ENCODE measurements around the gene CEACAM6. TPM values are rescaled to one million over a fixed set of nuclear protein-coding genes. Genes with fewer than 3 reads are reported as not detected.
"Not testable (repeated sequence)": the region's sequence is repeated elsewhere in the genome, so short reads cannot be mapped to it uniquely, and the experiment has no call there.

CEACAM6 gene
- total RNA-seq, 4 donors from 2014 or later, result not detected

- Histone ChIP-seq H3K27me3 (peaks cover 0 to 43% of the 10 kb centered on the region in 2 donors), H3K27ac (no peak overlapping the region), H3K4me1 (peaks cover 0 to 9% (median 4%) of the 10 kb centered on the region in 4 donors), H3K4me3 (no peak overlapping the region), H3K9me3 (no peaks in the 10 kb centered on the region), H3K36me3 (no peaks in the 10 kb centered on the region)
- no peak for DNase-seq (ENCODE audit: low spot score in 2 of 2)
- TF ChIP-seq POLR2A (IDR thresholded peaks at IDR 0.05), result no peak
- TF ChIP-seq CTCF (IDR thresholded peaks at IDR 0.05), result no peak
- no peak for TF ChIP-seq EP300 (IDR thresholded peaks at IDR 0.05)
- WGBS, 2 donors, result 60 to 62% methylated on average over 5 of the region's 5 CpGs
Observed at GRCh38 chr19:41783612-41784011, 28.3 kb downstream of the CEACAM6 start.

GRCh38 chr19:41784312-41784711, 29.0 kb downstream of the CEACAM6 start:
- peaks cover 0 to 9% (median 4%) of the 10 kb centered on the region in 4 donors for H3K4me1 ChIP-seq
- H3K27ac ChIP-seq, result no peak overlapping the region
- no peak for TF ChIP-seq EP300 (IDR thresholded peaks at IDR 0.05)
- TF ChIP-seq POLR2A (IDR thresholded peaks at IDR 0.05), result no peak
- TF ChIP-seq CTCF (IDR thresholded peaks at IDR 0.05), result no peak
- peaks cover 0 to 43% of the 10 kb centered on the region in 2 donors for H3K27me3 ChIP-seq
- WGBS, 2 donors, result 61 to 62% methylated on average over 3 of the region's 3 CpGs
- no peak overlapping the region for H3K4me3 ChIP-seq
- DNase-seq (ENCODE audit: low spot score in 2 of 2), result no peak
- no peaks in the 10 kb centered on the region for H3K9me3 ChIP-seq
- H3K36me3 ChIP-seq, result no peaks in the 10 kb centered on the region

GRCh38 chr19:41784743-41785142, 29.4 kb downstream of the CEACAM6 start:
- Histone ChIP-seq H3K27ac (no peak overlapping the region), H3K4me3 (no peak overlapping the region), H3K9me3 (no peaks in the 10 kb centered on the region), H3K27me3 (peaks cover 0 to 43% of the 10 kb centered on the region in 2 donors), H3K36me3 (no peaks in the 10 kb centered on the region), H3K4me1 (peaks cover 0 to 9% (median 4%) of the 10 kb centered on the region in 4 donors)
- TF ChIP-seq POLR2A (IDR thresholded peaks at IDR 0.05) (no peak), EP300 (IDR thresholded peaks at IDR 0.05) (no peak), CTCF (IDR thresholded peaks at IDR 0.05) (no peak)
- DNase-seq (ENCODE audit: low spot score in 2 of 2), result no peak
- WGBS, 2 donors, result 51% methylated on average over 4 of the region's 4 CpGs

GRCh38 chr19:41785653-41786052, 30.3 kb downstream of the CEACAM6 start:
- Histone ChIP-seq H3K27ac (no peak overlapping the region), H3K9me3 (no peaks in the 10 kb centered on the region), H3K4me1 (peaks cover 0 to 9% (median 4%) of the 10 kb centered on the region in 4 donors), H3K36me3 (no peaks in the 10 kb centered on the region), H3K27me3 (peaks cover 0 to 43% of the 10 kb centered on the region in 2 donors), H3K4me3 (no peak overlapping the region)
- TF ChIP-seq CTCF (IDR thresholded peaks at IDR 0.05), result peak; percentile 43 to 72 (median 58)
- no peak for TF ChIP-seq EP300 (IDR thresholded peaks at IDR 0.05)
- TF ChIP-seq POLR2A (IDR thresholded peaks at IDR 0.05), result no peak
- peak in 1 of 2 donors; percentile 18 for DNase-seq (ENCODE audit: low spot score in 2 of 2)
- 2 to 3% methylated on average over 10 of the region's 10 CpGs for WGBS, 2 donors

GRCh38 chr19:41787055-41787454, 31.7 kb downstream of the CEACAM6 start:
- no peak for TF ChIP-seq POLR2A (IDR thresholded peaks at IDR 0.05)
- TF ChIP-seq EP300 (IDR thresholded peaks at IDR 0.05), result no peak
- TF ChIP-seq CTCF (IDR thresholded peaks at IDR 0.05), result no peak
- Histone ChIP-seq H3K27me3 (peaks cover 0 to 43% of the 10 kb centered on the region in 2 donors), H3K4me1 (peaks cover 0 to 9% (median 4%) of the 10 kb centered on the region in 4 donors), H3K9me3 (no peaks in the 10 kb centered on the region), H3K4me3 (no peak overlapping the region), H3K36me3 (no peaks in the 10 kb centered on the region), H3K27ac (no peak overlapping the region)
- WGBS, 2 donors, result 71 to 79% methylated on average over 7 of the region's 7 CpGs
- no peak for DNase-seq (ENCODE audit: low spot score in 2 of 2)

GRCh38 chr19:41788518-41788917, 33.2 kb downstream of the CEACAM6 start:
- not testable (repeated sequence) for H3K27ac ChIP-seq; H3K4me1 ChIP-seq; H3K4me3 ChIP-seq; H3K36me3 ChIP-seq; DNase-seq (ENCODE audit: low spot score in 2 of 2); H3K9me3 ChIP-seq
- WGBS, 2 donors, result no CpG with 5 or more reads among the region's 1 CpG
- peaks cover 0 to 37% of the 10 kb centered on the region in 2 donors for H3K27me3 ChIP-seq

- not testable (repeated sequence) for DNase-seq (ENCODE audit: low spot score in 2 of 2); H3K9me3 ChIP-seq; H3K4me3 ChIP-seq; H3K27ac ChIP-seq; H3K4me1 ChIP-seq; H3K36me3 ChIP-seq
- peaks cover 0 to 34% of the 10 kb centered on the region in 2 donors for H3K27me3 ChIP-seq
- WGBS, 2 donors, result 63 to 68% methylated on average over 5 of the region's 5 CpGs
Observed at GRCh38 chr19:41789053-41789452, 33.7 kb downstream of the CEACAM6 start.

Data from tibial nerve (tissue), 4 donors.